Measurements from ENCODE around the gene IL1A.
A peak's percentile ranks its signal among the peaks of the same experiment; 100 is the strongest.
"Not testable (repeated sequence)": the region's sequence is repeated elsewhere in the genome, so short reads cannot be mapped to it uniquely, and the experiment has no call there.

The IL1A gene

GRCh38 chr2:112784199-112785189 lies at the start of gene IL1A:
Gene IL1A (minus strand): TSS chr2:112784493. CDS start chr2:112783770, 723 bp downstream.
- intact Hi-C loops (cut with DNase I): no loop called here
- no peak for DNase-seq

GRCh38 chr2:112833976-112834375 lies 49.7 kb upstream of the IL1A start:
- DNase-seq: no peak
- intact Hi-C loops (cut with DNase I): no loop called here

- intact Hi-C loops (cut with DNase I); DNase-seq: not testable (repeated sequence)
These were observed 49.3 kb upstream of the IL1A start for GRCh38 chr2:112833639-112833931.

GRCh38 chr2:112832841-112833638 lies 48.7 kb upstream of the IL1A start:
- intact Hi-C loops (cut with DNase I): no loop called here
- no peak for DNase-seq

- DNase-seq: no peak
- intact Hi-C loops (cut with DNase I): no loop called here
These were observed 47.9 kb upstream of the IL1A start for GRCh38 chr2:112831946-112832840.

GRCh38 chr2:112831513-112831845 lies 47.2 kb upstream of the IL1A start:
- intact Hi-C loops (cut with DNase I): no loop called here
- no peak for DNase-seq

GRCh38 chr2:112830682-112831512 lies 46.6 kb upstream of the IL1A start:
- DNase-seq: no peak
- intact Hi-C loops (cut with DNase I): no loop called here

- intact Hi-C loops (cut with DNase I): no loop called here
- no peak for DNase-seq
These were observed 45.8 kb upstream of the IL1A start for GRCh38 chr2:112829961-112830681.

GRCh38 chr2:112829101-112829960 lies 45.0 kb upstream of the IL1A start:
- no peak for DNase-seq
- intact Hi-C loops (cut with DNase I): no loop called here

- no peak for DNase-seq
- intact Hi-C loops (cut with DNase I): no loop called here
These were observed 44.0 kb upstream of the IL1A start for GRCh38 chr2:112828251-112828691.

GRCh38 chr2:112827604-112828185 lies 43.4 kb upstream of the IL1A start:
- intact Hi-C loops (cut with DNase I): no loop called here
- DNase-seq: no peak

- DNase-seq: no peak
- intact Hi-C loops (cut with DNase I): no loop called here
These were observed 42.7 kb upstream of the IL1A start for GRCh38 chr2:112827009-112827408.

- intact Hi-C loops (cut with DNase I): no loop called here
These were observed 41.4 kb upstream of the IL1A start for GRCh38 chr2:112825706-112826105.

GRCh38 chr2:112824694-112825085 lies 40.4 kb upstream of the IL1A start:
- intact Hi-C loops (cut with DNase I): no loop called here

More at GRCh38 chr2:112825706-112826105, 41.4 kb upstream of the IL1A start:
- no peak for DNase-seq

GRCh38 chr2:112821682-112822081 lies 37.4 kb upstream of the IL1A start:
- DNase-seq: no peak
- intact Hi-C loops (cut with DNase I): no loop called here

More at GRCh38 chr2:112824694-112825085, 40.4 kb upstream of the IL1A start:
- peak in 1 of 10 donors; percentile 11 for DNase-seq

GRCh38 chr2:112821142-112821541 lies 36.8 kb upstream of the IL1A start:
- no peak for DNase-seq
- intact Hi-C loops (cut with DNase I): no loop called here

GRCh38 chr2:112820343-112820742 lies 36.0 kb upstream of the IL1A start:
- intact Hi-C loops (cut with DNase I): no loop called here
- DNase-seq: no peak

GRCh38 chr2:112819081-112819480 lies 34.8 kb upstream of the IL1A start:
- intact Hi-C loops (cut with DNase I): no loop called here

More at GRCh38 chr2:112819081-112819480, 34.8 kb upstream of the IL1A start:
- peak in 1 of 10 donors; percentile 21 for DNase-seq

All from posterior cingulate gyrus (tissue), 11 donors.